ENCODE results near the gene ALOX15. TPM values are rescaled to one million over a fixed set of nuclear protein-coding genes. Genes with fewer than 3 reads are reported as not detected.

Gene ALOX15
- total RNA-seq, 2 experiments from 2014 or later = 1.8 TPM; not detected in 1

GRCh38 chr17:4610162-4610561, 31.3 kb downstream of the ALOX15 start:
- H3K9me2 ChIP-seq (ENCODE audit: insufficient read depth, low read length) = no peaks in the 10 kb centered on the region
- H3K36me3 ChIP-seq (ENCODE audit: insufficient read depth, low read length) = no peaks in the 10 kb centered on the region
- TF ChIP-seq EZH2phosphoT487 (IDR thresholded peaks at IDR 0.05; ENCODE audit: borderline replicate concordance, low read depth, low read length) = no peak
- TF ChIP-seq CTCF (conservative IDR thresholded peaks at IDR 0.05; ENCODE audit: low read length) = no peak
- H2AFZ ChIP-seq (ENCODE audit: low read length) = no peak overlapping the region
- no peaks in the 10 kb centered on the region for H3K4me1 ChIP-seq (ENCODE audit: insufficient read depth, low read length, poor library complexity, severe bottlenecking)
- POLR2A ChIA-PET = interaction anchor here (0.6 kb wide), 1 partner anchor 112 kb away, joined by 4 read pairs; no protein-coding TSS in a partner anchor
- CTCF ChIA-PET (ENCODE audit: unreplicated experiment) = no interaction called here
- H3K4me2 ChIP-seq (ENCODE audit: low read length) = no peak overlapping the region
- H3K27ac ChIP-seq (ENCODE audit: low read depth, low read length, poor library complexity, severe bottlenecking) = no peak overlapping the region
- no TSS peak for BruUV-seq (replicated peaks)
- DNase-seq (ENCODE audit: low spot score) = no peak
- intact Hi-C loops (cut with micrococcal nuclease; ENCODE audit: unreplicated experiment) = no loop called here
- H4K20me1 ChIP-seq (ENCODE audit: insufficient read depth, low read length) = no peaks in the 10 kb centered on the region
- no peak overlapping the region for H3K4me3 ChIP-seq (ENCODE audit: low read depth, low read length, poor library complexity, severe bottlenecking)
- H3K79me2 ChIP-seq (ENCODE audit: insufficient read depth, low read depth, low read length) = no peaks in the 10 kb centered on the region
- no peaks in the 10 kb centered on the region for H3K9me3 ChIP-seq (ENCODE audit: low read length)

- no peaks in the 10 kb centered on the region for H3K79me2 ChIP-seq (ENCODE audit: insufficient read depth, low read depth, low read length)
- H3K4me3 ChIP-seq (ENCODE audit: low read depth, low read length, poor library complexity, severe bottlenecking) = no peak overlapping the region
- H3K9me2 ChIP-seq (ENCODE audit: insufficient read depth, low read length) = no peaks in the 10 kb centered on the region
- H3K27ac ChIP-seq (ENCODE audit: low read depth, low read length, poor library complexity, severe bottlenecking) = no peak overlapping the region
- H3K9me3 ChIP-seq (ENCODE audit: low read length) = no peaks in the 10 kb centered on the region
- DNase-seq (ENCODE audit: low spot score) = no peak
- no peaks in the 10 kb centered on the region for H3K4me1 ChIP-seq (ENCODE audit: insufficient read depth, low read length, poor library complexity, severe bottlenecking)
- no peaks in the 10 kb centered on the region for H4K20me1 ChIP-seq (ENCODE audit: insufficient read depth, low read length)
- H3K4me2 ChIP-seq (ENCODE audit: low read length) = no peak overlapping the region
- intact Hi-C loops (cut with micrococcal nuclease; ENCODE audit: unreplicated experiment) = no loop called here
- TF ChIP-seq EZH2phosphoT487 (IDR thresholded peaks at IDR 0.05; ENCODE audit: borderline replicate concordance, low read depth, low read length) = no peak
- no peak for TF ChIP-seq CTCF (conservative IDR thresholded peaks at IDR 0.05; ENCODE audit: low read length)
- no TSS peak for BruUV-seq (replicated peaks)
- ChIA-PET CTCF (ENCODE audit: unreplicated experiment) (no interaction called here), POLR2A (interaction anchor here (0.6 to 0.7 kb wide), 2 partner anchors 113 to 766 kb away, joined by 3 to 4 read pairs; no protein-coding TSS in a partner anchor)
- H2AFZ ChIP-seq (ENCODE audit: low read length) = no peak overlapping the region
- no peaks in the 10 kb centered on the region for H3K36me3 ChIP-seq (ENCODE audit: insufficient read depth, low read length)
Measured at GRCh38 chr17:4609761-4610160, 31.7 kb downstream of the ALOX15 start.

- intact Hi-C loops (cut with micrococcal nuclease; ENCODE audit: unreplicated experiment) = no loop called here
- Histone ChIP-seq H3K4me3 (ENCODE audit: low read depth, low read length, poor library complexity, severe bottlenecking) (no peak overlapping the region), H3K9me2 (ENCODE audit: insufficient read depth, low read length) (no peaks in the 10 kb centered on the region), H3K79me2 (ENCODE audit: insufficient read depth, low read depth, low read length) (no peaks in the 10 kb centered on the region), H2AFZ (ENCODE audit: low read length) (no peak overlapping the region), H3K4me2 (ENCODE audit: low read length) (no peak overlapping the region), H3K27ac (ENCODE audit: low read depth, low read length, poor library complexity, severe bottlenecking) (no peak overlapping the region), H4K20me1 (ENCODE audit: insufficient read depth, low read length) (no peaks in the 10 kb centered on the region), H3K36me3 (ENCODE audit: insufficient read depth, low read length) (no peaks in the 10 kb centered on the region), H3K4me1 (ENCODE audit: insufficient read depth, low read length, poor library complexity, severe bottlenecking) (no peaks in the 10 kb centered on the region), H3K9me3 (ENCODE audit: low read length) (no peaks in the 10 kb centered on the region)
- BruUV-seq (replicated peaks) = no TSS peak
- TF ChIP-seq EZH2phosphoT487 (IDR thresholded peaks at IDR 0.05; ENCODE audit: borderline replicate concordance, low read depth, low read length) = no peak
- no peak for TF ChIP-seq CTCF (conservative IDR thresholded peaks at IDR 0.05; ENCODE audit: low read length)
- POLR2A ChIA-PET = no interaction called here
- CTCF ChIA-PET (ENCODE audit: unreplicated experiment) = no interaction called here
- no peak for DNase-seq (ENCODE audit: low spot score)
Measured at GRCh38 chr17:4607773-4608187, 33.7 kb downstream of the ALOX15 start.

All from OCI-LY7 (cell line).